Heart left ventricle (tissue), 13 donors: Measurements from ENCODE around the gene SULT1A1.

ENCODE experiments used
- POLR2A ChIP-seq, 2 donors: fragments of 450-650 bp; IDR thresholded peaks; one replicate each; pipeline ENCODE4 v1.6.1; 2017; ENCODE audit warnings: antibody characterized with exemption in 2 of 2, mild to moderate bottlenecking in 2 of 2, moderate library complexity in 2 of 2
- TF ChIP-seq, protein P1 (sequence below), 12 donors: fragments of 200-600 bp; sonication (generic) in 4 of 12; IDR thresholded peaks; one replicate each; pipeline versions ENCODE4 v1.5.0 to v1.8.0; 2018 to 2022; ENCODE audit warnings: antibody characterized with exemption in 12 of 12, mild to moderate bottlenecking in 5 of 12
- donor health status: ischemic (EF 13 %, LVEDD 7.1; RV severe dilation, severe dysfunction).
- donor health status: DM: no; HTN: yes; CAD: no.
- donor health status: DM: no; HTN: no; CAD: no.
- donor health status: ischemic (EF 25% LVEDD 6.9; RV normal size, moderate dysfunction).
- donor health status: ischemic (EF 25% LVEDD 5.7; RV mildly dilated, moderate dysfunction).
- donor health status: ischemic (EF 35%, LVEDD 5.7; RV mildly dilated, moderate dysfunction).
- donor health status: nonischemic (EF 11% LVEDD 7.7; RV severe dilation, severe dysfunction).
- donor health status: DM: yes; HTN: yes; CAD: no.
- donor health status: PGD.
- donor health status: ischemic (EF 29% LVEDD 5.4; RV normal size, mild dysfunction).
- donor health status: nonischemic (EF 23%, LVEDD 6.1; RV moderate dilation, normal function).

DNA sequence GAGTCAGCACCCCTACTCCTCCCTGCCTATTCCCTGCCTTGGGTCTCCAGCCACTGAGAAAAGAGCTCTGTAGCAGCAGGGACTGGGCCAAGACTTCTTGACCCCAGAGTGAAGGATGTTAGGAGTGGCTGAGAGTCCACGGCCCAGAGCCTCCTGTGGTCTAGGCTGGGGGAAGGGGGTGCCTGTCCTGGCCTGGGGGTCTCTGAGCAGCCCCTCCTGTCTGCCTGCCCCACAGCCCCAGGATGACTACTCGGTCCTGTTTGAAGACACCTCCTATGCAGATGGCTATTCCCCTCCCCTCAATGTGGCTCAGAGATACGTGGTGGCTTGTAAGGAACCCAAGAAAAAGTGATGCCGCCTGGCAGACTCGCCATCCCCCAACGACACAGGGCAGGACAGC is 18.5 kb downstream of the SULT1A1 start:
- TF ChIP-seq, protein P1, sequence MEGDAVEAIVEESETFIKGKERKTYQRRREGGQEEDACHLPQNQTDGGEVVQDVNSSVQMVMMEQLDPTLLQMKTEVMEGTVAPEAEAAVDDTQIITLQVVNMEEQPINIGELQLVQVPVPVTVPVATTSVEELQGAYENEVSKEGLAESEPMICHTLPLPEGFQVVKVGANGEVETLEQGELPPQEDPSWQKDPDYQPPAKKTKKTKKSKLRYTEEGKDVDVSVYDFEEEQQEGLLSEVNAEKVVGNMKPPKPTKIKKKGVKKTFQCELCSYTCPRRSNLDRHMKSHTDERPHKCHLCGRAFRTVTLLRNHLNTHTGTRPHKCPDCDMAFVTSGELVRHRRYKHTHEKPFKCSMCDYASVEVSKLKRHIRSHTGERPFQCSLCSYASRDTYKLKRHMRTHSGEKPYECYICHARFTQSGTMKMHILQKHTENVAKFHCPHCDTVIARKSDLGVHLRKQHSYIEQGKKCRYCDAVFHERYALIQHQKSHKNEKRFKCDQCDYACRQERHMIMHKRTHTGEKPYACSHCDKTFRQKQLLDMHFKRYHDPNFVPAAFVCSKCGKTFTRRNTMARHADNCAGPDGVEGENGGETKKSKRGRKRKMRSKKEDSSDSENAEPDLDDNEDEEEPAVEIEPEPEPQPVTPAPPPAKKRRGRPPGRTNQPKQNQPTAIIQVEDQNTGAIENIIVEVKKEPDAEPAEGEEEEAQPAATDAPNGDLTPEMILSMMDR (IDR thresholded peaks at IDR 0.05) = no peak
- TF ChIP-seq POLR2A (IDR thresholded peaks at IDR 0.05) = no peak
